ENCODE measurements around the gene TSPAN1.
A peak's percentile ranks its signal among the peaks of the same experiment; 100 is the strongest.

The TSPAN1 gene, protein sequence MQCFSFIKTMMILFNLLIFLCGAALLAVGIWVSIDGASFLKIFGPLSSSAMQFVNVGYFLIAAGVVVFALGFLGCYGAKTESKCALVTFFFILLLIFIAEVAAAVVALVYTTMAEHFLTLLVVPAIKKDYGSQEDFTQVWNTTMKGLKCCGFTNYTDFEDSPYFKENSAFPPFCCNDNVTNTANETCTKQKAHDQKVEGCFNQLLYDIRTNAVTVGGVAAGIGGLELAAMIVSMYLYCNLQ

DNA sequence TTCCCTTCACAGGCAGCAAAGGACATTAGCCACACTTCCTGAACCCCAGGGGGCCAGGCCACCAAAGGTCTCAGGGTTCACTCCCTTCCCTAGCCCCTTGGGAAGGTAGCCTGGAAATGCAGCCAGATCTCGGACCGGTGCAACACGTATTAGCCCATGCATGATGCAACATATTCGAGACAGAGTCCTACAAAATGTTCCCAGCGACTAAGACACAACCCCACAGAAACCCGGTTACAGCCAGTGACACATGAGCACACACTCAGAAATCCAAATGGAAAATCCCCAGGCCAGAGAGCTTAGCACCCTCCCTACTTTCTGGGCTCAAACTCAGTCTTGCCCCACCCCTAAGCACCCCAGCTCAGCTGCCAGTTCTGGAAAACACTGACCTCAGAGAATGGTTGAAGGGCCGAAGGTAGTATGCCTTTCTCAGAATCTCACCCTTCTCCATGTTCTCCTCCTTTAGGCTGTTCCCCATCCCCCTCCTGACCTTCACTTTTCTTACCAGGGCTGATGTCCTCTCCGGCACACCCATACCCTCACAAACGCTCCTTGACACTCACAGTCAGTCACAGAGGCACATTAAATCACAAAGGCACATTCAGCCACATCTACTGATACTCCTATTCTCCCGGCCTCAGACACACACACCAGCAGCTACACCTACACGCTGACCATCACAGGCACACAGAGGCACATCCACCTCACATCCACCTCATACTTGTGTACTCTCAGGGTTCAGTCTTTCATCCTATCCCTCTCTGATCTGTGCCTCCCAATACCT is at the start of gene TSPAN1:
TSS of gene TSPAN1 (plus strand) at position 640 of the 784 bp plus-strand sequence. CDS start 6,021 bp downstream, outside the sequence.
- DNase-seq, result no peak

DNA sequence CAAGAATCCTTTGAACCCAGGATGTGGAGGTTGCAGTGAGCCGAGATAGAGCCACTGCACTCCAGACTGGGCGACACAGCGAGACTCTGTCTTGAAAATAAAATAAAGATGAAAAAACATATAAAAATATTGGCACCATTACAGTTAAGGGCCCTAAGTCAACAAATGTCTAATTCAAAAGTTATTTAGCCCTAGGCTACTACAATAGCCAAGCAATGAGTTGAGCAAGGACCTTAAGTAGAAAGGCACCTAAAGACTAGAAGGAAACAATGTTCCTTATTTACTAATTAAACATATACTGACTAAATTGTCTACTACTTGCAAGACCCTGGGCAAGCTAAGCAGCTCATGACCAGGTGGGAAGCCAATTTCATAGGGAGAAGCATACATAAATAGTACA is 46.5 kb upstream of the TSPAN1 start:
- DNase-seq, result no peak

DNA sequence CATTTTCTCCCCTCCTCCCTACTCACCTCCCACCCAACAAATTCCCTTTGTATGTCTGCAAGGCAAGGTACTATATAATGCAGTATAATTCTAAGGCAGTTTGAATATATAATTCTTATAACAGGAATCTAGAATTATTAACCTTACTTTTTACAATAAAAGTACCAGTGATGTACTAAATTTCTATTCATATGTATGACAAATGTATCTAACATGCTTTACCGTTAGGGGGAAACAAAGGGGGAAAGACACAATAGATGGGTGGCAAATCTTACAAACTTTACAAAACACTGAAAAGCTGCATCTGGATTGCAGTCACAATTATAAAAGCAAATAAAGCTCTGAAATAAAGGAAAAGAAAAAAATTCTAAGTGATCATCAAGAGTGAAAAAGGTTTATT is 44.8 kb upstream of the TSPAN1 start:
- DNase-seq, result no peak

DNA sequence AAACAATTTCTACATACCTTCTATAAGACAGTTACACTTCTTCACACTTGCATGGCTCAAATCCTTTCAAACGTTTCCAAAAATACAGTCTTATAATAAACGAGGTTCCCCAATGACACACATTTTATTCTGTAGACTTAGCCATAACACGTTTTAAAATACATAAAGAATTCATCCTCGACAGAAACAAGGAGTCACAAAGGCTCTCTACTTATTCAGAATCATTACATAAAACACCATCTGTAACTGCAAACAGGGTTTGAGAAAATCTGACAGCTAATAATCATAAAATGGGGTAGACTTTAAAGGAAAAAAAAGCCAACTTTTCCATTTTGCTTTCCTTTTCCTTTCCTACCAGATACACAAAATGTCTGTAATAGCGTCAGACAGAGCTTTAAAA is 44.3 kb upstream of the TSPAN1 start:
- DNase-seq, result no peak

DNA sequence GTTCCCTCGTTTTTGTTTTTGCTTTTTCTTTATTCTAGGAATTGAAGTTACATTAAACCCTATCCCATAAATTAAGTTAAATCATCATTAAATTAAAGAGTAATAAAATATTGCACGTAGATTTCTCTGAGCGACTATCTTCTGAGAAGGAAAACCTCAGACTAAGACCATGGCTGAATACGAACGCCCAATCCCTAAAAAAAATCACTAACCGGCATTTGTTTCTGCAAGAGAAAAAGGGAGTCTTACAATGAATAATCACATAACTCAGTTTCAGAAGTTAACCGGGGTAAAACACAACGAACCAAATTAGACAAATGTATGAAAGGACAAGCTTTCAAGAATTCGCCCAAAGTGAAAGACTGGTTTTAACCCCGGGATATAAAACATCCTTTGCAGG is 43.8 kb upstream of the TSPAN1 start:
- DNase-seq, result no peak

DNA sequence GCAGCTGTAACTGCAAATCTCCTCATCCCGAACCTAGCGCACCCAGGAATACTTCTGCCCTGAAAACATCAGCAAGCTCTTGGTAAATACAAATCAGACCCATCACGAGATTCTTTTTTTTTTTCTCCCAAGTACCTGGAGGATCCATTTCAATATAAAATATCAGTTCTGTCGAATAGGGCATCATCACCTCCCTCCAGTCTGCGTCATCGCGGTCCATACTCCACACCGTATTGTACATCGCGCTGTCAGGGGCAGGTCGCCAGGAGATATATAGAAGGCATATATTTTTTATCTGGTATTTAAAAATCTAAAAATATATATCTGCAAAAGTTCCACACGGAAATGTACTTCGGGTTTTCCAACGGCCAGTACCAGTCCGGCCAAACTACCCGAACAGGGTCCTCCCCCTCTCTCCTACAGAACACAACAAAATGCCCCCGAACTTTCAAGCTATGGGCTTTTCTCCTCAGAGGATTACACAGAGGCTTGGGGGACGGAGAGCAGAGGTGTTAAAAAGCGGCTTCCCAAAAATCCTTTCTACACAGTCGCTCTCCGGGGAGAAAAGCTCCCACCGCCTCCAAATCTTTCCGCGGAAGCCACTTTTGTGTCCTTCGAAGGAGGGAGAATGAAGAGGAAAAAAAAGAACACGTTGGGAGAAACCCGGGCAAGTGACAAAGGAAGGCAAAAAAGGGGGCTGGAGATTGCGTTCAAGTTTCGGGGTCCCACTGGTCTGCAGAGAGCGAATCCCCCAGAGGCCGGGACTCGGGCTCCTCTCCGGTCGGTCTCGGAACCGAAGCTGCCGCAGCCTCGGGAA is 43.0 kb upstream of the TSPAN1 start:
- DNase-seq, result peak; percentile 34 to 39

DNA sequence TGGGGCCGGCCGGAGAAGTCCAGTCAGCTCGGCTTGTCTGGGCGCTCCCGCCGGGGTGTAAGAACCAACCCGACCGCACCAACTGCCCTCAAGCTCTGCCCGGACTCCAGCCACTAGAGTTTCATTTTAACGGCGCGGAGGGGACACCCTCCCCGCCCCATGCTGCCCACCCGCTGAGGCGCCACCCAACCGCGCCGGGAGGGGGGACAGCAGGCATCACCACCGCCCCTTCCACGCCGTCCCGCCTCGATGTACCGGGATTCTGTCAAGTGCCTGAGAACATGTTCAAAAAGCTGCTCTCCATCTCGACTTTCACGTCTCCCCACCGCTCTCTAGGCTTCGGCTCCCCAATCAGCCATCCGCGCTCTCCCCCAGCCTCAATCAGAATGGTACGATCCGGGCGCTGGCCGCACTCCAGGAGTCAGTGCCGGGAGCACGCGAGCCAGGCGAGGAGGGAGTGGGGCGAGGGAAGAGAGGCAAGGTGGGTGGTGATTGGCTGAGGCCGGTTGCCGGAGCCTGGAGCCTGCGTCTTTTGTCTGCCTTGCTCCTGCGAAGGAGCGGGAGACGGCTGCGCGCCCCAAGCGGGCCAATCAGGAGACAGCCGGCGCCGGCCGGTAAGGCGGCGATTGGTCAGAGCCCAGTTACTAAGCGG is 42.2 kb upstream of the TSPAN1 start, which contains the start of gene PIK3R3:
TSS of gene PIK3R3 (minus strand) at position 101 of the 652 bp plus-strand sequence. CDS start 677 bp downstream, outside the sequence.
- DNase-seq, result peak; percentile 93 to 94

DNA sequence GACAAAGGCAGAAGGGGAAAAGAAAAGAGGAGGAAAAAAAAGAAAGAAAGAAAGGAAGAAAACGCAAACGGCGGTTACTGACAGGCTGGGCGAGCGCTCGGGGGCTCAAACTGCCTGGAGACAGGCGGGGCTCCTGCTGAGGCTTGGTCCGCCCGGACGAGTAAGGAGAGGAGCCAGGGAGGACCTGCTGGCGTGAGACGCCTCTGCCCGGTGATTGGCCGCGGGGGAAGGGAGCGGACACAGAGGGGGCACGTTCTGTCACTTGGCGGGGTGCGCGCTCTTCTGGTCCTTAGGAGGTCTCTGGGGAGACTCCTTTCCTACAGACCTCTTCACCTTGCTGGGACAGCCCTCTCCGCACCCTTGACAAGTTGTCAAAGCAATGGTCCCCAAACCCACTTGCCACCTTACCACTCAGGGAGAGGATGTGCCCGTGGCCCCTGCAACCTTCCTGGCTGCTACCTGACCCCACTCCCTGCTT is 41.7 kb upstream of the TSPAN1 start:
- DNase-seq, result no peak

DNA sequence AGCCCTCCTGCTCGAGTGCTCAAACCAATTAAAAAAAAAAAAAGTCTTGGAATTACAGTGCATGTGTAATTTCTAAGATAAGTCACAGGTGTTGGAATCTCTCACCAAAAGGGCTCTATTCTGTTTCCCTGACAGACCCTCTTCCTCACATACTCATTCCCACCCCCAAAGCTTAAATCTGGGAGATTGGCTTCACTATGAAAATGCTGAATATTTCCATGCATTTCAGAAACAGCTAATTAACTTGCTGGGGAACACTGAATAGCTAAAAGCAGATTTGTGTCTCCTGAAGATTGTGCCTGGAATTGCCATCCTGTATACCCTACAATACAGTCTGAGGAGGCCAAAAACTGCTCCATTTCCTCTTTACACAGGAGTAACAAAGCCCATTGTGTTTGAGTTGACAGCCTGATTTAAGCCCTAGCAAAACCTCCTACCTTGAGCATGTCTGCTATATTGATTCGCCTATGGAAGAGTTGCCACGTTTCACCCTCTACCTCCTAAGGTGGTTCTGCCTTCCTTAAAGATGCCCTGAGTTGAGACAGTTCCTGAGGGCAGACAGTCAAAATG is 41.0 kb upstream of the TSPAN1 start:
- DNase-seq, result no peak

DNA sequence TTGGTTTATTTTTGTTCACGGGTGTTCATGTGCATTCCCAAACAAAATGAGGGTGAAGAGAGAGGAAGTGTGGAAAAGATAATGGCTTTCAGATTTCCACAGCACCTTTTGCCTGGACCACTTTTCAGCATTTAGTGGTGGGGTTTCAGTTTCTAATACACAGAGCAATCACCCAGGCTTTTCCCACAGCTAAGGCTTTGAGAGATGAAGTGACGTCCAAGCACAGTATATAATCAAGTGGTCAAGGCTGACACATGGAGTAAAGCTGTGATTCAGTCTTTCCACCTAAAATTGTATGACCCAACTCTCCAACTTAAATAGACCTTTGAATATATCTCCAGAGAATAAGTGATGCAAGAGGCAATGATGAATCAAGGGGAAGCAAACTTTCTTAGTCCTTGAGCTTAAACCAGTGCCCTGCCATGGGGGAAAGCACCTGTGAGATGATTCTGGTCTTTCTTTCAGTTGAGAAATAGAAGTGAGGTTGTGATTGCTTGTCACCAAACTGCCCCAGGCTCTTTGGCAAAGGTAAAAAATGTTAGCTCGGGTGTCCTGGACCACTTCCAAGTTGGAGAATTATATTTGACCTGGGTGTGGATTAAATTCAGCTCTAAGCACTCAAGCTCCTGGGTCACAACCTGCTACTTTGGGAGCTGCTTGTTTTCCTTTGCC is 40.1 kb upstream of the TSPAN1 start:
- DNase-seq, result no peak

DNA sequence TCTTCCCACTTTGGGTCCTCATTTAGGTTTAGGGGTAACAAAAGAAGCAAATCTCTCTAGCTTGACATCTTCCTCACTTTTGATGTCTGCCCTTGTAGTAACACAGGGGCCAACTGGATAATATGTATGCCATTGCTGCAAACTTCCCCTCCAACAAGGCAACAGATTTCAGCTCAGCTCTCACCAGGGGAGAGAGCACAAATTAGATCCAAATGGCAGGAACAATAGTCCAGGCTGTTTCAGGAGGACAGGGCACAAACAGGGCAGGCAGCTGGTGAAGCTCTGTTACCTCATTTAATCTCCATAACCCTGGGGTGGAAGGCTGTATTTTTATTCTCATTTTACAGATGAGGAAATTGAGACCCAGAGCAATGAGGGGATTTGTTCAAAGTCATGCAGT is 38.2 kb upstream of the TSPAN1 start:
- DNase-seq, result no peak

DNA sequence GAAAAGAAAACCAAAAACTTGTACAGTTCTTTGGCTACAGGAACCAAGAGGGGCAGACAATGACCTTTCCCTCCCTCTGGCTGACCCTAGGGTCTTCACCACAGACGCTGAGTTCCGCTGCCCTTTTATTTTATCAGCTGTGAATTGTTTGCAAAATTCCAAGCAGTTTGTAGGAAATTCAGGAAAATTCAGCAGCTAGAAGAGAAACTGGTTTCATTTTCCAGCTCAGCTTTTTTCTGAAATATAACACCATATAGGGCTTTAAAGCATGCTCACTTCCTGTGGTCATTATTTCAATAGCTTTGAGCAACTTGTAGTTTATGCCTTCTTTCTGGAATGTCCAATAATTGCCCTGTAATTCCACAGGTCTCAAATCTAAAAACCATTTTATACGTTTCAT is 37.0 kb upstream of the TSPAN1 start:
- DNase-seq, result no peak

DNA sequence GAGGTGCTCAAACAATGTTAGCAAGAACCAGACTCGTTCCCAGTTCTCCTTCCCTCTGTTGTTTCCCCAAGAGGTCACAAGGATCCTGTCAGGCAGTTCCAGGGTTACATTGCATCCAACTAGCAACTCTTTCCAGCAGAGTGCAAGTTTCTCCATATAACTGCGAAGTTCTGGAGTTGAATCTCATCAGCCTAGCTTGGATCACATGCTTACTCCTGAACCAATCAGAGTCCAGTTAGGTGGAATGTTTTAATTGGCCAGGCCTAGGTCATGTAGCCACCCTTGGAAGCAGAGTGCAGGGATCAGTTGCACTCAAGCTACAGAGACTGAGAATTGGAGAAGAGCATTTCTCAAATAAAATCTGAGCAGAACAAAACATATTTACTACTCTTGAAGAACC is 26.6 kb upstream of the TSPAN1 start:
- DNase-seq, result no peak

DNA sequence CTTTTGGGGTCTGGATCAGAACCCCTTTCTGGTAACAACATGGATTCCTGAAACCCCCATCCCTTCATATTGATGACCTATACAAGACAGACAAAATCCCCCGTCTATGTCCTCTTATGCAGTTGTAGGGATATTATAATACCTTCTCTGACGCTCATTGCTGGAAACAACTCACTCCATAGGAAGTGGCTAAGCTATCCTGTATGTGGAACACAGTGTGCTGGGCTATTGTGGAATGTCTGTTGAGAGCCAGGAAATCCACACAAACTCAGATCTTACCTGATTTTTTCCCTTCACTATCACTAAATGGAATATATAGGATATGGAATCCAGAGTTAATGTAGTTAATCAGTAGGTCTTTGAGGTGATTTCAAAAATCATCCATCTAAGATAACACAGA is 24.8 kb upstream of the TSPAN1 start:
- DNase-seq, result no peak

DNA sequence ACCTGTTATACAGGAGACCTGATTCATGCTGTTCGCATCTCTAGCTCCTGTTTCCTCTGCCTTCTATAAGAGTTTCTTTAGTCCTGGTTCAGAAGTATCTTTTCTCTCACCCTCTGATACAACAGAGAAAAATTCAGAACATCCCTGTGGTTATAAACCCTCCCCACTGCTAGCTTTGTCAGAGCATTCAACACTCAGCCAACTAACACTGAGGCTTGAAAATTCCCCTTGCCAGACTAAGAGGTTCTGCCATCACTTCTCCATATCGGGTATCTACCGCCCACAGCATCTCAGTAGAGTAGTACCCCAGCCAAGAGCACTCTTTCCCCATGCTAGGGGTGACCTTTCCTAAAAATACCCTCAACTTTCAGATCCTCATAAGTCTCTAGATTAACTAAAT is 22.9 kb upstream of the TSPAN1 start:
- no peak for DNase-seq

DNA sequence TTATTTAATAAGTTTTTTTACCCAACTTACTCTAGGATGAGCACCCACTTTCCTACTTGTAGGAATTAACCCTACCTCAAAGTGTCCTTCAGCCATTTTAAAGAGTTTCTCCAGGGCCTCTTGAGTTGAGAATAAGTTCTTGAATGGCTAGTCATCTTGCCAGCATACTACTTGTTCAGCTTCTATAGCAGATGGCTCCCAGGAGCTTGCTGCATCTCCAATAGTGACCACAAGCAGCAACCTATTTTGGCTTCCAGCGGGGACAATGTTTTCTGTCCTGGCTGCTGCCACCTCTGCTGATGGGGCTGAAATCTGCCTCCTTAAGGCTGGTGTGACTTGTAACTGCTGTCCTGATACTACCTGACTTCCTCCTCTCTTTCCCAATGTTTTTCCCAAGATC is 21.7 kb upstream of the TSPAN1 start:
- DNase-seq, result no peak

DNA sequence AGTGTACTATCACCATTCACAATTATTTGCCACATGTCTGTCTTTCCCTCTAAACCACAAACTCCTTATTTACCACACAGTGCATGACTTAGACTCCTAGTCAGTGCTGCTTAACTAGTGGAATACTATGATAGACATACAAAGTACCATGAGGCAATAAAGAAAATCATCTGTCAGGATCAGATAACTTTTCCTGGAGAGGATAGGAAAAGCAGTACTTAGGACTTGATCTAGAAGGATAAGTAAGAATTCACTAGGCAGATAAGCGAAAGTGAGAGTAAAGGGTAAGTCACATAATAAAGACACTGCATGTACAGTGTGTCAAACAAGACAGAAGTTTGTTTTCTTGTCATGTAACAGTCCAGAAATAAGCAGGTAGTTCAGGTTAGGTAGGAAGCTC is 21.2 kb upstream of the TSPAN1 start:
- DNase-seq, result no peak

DNA sequence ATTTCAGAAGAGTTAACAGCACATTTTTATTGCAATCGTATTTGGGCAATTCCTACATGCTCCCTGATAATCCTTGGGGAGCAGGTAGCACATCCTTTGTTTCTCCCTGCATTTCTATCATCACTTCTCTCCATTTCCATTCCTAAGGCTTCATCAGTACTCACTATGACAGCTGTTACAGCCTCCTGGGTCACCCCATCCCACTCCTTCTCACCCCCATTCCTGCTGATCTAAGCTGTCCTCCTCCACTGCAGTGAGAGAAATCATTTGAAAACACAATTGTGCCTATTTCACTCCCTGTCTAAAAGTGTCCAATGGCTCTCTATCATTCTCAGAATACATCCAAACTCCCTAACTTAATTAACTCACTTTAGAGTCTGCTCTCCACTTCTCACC is 17.0 kb upstream of the TSPAN1 start:
- DNase-seq, result no peak

DNA sequence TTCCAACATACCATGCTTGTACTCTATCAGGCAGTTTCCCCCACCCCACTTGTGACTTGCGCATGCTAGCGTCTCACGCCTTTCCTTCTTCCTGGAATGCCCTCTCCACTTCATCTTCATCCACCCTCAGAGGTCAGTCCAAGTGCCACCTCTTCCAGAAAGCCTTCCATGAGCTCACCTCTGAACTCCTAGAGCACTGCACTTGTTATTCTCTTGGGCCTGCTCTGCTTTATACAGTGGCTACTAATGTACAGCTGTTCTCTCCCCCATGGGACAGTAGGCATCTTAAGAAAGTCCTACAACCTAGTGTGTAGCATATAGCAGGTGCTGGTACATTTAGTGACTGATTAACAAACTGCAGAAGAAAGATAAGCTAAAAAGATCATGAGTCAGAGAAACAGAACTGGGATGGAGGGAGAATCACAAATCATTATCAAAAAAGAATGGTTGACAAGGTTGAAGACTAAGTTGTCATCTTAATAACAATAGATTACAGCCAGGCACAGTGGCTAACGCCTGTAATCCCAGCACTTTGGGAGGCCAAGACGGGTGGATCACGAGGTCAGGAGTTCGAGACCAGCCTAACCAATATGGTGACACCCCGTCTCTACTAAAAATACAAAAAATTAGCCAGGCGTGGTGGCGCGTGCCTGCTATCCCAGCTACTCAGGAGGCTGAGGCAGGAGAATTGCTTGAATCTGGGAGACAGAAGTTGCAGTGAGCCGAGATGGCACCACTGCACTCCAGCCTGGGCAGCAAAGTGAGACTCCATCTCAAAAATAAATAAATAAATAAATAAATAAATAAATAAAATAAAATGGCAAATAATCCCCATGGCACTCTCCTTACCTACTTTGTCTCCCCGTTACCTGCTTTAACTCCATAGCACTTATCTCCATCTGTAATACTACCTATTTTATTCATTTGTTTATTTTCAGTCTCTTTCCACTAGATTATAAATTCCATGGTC is 16.3 kb upstream of the TSPAN1 start:
- DNase-seq, result no peak

DNA sequence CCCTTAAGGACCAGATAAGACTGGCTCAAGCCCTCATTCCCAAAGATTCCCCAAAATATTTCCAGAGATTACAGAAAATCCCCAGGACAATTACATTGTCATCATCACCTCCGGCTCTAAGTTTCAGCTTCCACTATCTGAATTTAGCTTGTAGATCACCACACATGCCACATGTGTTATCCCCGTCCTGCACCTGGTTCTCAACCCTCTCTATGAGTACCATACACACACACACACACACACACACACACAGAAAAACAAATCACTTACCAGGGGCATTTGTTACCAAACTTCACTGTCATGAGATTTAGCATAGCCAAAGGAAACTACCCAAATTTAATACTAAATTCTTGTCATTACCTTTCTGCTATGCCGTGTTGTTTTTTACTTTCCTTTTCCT is 15.4 kb upstream of the TSPAN1 start:
- DNase-seq, result no peak

DNA sequence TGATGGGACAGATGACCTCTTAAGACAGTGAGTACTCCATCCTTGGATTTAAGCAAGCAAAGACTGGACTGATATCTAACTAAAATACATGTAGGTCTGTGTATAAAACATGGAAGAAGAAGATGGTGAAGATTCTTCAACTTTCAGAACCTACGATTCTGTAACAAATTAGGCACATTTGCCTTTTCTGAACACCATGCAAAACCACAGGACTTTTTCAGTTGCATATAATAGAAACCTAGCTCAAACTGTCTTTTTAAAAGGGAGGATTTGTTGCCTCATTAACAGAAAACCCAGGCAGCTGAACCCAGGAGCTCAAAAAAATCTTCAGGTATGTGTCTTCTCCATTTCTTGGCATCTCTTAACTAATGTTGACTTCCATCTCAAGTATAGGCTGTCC is 14.7 kb upstream of the TSPAN1 start:
- DNase-seq, result no peak
